Esophagus squamous epithelium (tissue), 5 donors: ENCODE results near the gene ASCL2. TPM values are rescaled to one million over a fixed set of nuclear protein-coding genes. Genes with fewer than 3 reads are reported as not detected.

ENCODE experiments used
- DNase-seq: peaks from one replicate; lab custom pipeline; 2025; lab: John Stamatoyannopoulos, UW
- H3K27ac ChIP-seq, 4 donors: fragments of 200-600 bp; sonication (generic); one replicate each; pipeline ENCODE4 v1.5.1; 2016 to 2019; ENCODE audit warnings: mild to moderate bottlenecking in 1 of 4
- H3K27me3 ChIP-seq, 4 donors: fragments of 200-600 bp; sonication (generic); 1 replicate in 3 of 4; 2 replicates in 1 of 4; pipeline versions ENCODE4 v1.5.1 to v1.6.0; 2017 to 2021; ENCODE audit warnings: antibody characterized with exemption in 1 of 4
- H3K36me3 ChIP-seq, 3 donors: fragments of 200-600 bp; sonication (generic); one replicate each; pipeline ENCODE4 v1.5.1; 2016 to 2019
- H3K4me1 ChIP-seq, 3 donors: fragments of 200-600 bp; sonication (generic); one replicate each; pipeline ENCODE4 v1.5.1; 2017 to 2019
- H3K4me3 ChIP-seq, 4 donors: fragments of 200-600 bp; sonication (generic); 1 replicate in 3 of 4; 2 replicates in 1 of 4; pipeline ENCODE4 v1.5.1; 2016 to 2019; ENCODE audit warnings: mild to moderate bottlenecking in 2 of 4, moderate library complexity in 1 of 4
- H3K9me3 ChIP-seq, 3 donors: fragments of 200-600 bp; sonication (generic); one replicate each; pipeline ENCODE4 v1.5.1; 2016 to 2019
- CTCF ChIP-seq, 6 experiments: fragments of 450-650 bp in 4 of 6; fragments of 200-600 bp in 2 of 6; sonication (generic) in 2 of 6; IDR thresholded peaks; one replicate each; pipeline ENCODE4 v1.5.1; 2016 to 2019; ENCODE audit warnings: antibody characterized with exemption in 6 of 6, mild to moderate bottlenecking in 4 of 6, moderate library complexity in 4 of 6
- POLR2A ChIP-seq, 4 donors: fragments of 450-650 bp; IDR thresholded peaks; one replicate each; pipeline ENCODE4 v1.6.1; 2017; ENCODE audit warnings: antibody characterized with exemption in 4 of 4, mild to moderate bottlenecking in 4 of 4, moderate library complexity in 3 of 4
- WGBS, 2 donors: methylation state at CpG; one replicate each; pipeline ENCODE4 v1.1.5; 2018; 5-methylcytosine and 5-hydroxymethylcytosine counted together
- intact Hi-C: fragments of 100-400 bp; cut with DNase I; formaldehyde crosslinking; loops from one replicate; pipeline ENCODE4 v1.15.0; 2022
- total RNA-seq, 4 donors: library from RNA; depleted of rRNA; stranded (reverse); fragments of >200 nt; gene quantifications; one replicate each; pipeline ENCODE4 v1.1.0, GENCODE V29; 2016
- donor health status: DM: yes; HTN: yes; CAD: no.

The ASCL2 gene
- total RNA-seq, 4 donors from 2014 or later: 0.67 to 5.1 (median 2.3) TPM

GRCh38 chr11:2265396-2265795 lies 5.0 kb downstream of the ASCL2 start:
- peaks cover 0 to 73% (median 1%) of the 10 kb centered on the region in 4 donors for H3K27me3 ChIP-seq
- intact Hi-C loops: loop anchor here (5.0 kb wide), 1 partner anchor 63 kb away; no protein-coding TSS in a partner anchor

GRCh38 chr11:2264366-2265053 lies 5.9 kb downstream of the ASCL2 start:
- Histone ChIP-seq H3K36me3 (no peaks in the 10 kb centered on the region), H3K9me3 (no peaks in the 10 kb centered on the region), H3K4me3 (no peak overlapping the region), H3K27ac (no peak overlapping the region), H3K4me1 (peaks cover 12 to 35% (median 14%) of the 10 kb centered on the region in 3 donors), H3K27me3 (peaks cover 0 to 73% (median 0%) of the 10 kb centered on the region in 4 donors)
- no peak for DNase-seq
- WGBS, 2 donors: 85 to 93% methylated on average over 16 to 22 of the region's 22 CpGs
- intact Hi-C loops: loop anchor here (5.0 kb wide), 1 partner anchor 62 kb away; no protein-coding TSS in a partner anchor
- no peak for TF ChIP-seq CTCF (IDR thresholded peaks at IDR 0.05)
- TF ChIP-seq POLR2A (IDR thresholded peaks at IDR 0.05): no peak

More at GRCh38 chr11:2265396-2265795, 5.0 kb downstream of the ASCL2 start:
- DNase-seq: no peak
- Histone ChIP-seq H3K27ac (peak overlapping the region in 2 of 4 donors; percentile 17 to 50), H3K9me3 (no peaks in the 10 kb centered on the region), H3K4me1 (peaks cover 16 to 44% (median 23%) of the 10 kb centered on the region in 3 donors), H3K4me3 (peak overlapping the region in 1 of 4 donors; percentile 12), H3K36me3 (no peaks in the 10 kb centered on the region)
- 8 to 17% methylated on average over 2 of the region's 2 CpGs for WGBS, 2 donors
- peak in 1 of 6 experiments; percentile 8 for TF ChIP-seq CTCF (IDR thresholded peaks at IDR 0.05)
- no peak for TF ChIP-seq POLR2A (IDR thresholded peaks at IDR 0.05)

GRCh38 chr11:2263724-2264360 lies 6.5 kb downstream of the ASCL2 start:
- Histone ChIP-seq H3K27me3 (peaks cover 0 to 71% (median 0%) of the 10 kb centered on the region in 4 donors), H3K27ac (no peak overlapping the region), H3K36me3 (no peaks in the 10 kb centered on the region), H3K9me3 (no peaks in the 10 kb centered on the region), H3K4me1 (peaks cover 8 to 28% (median 12%) of the 10 kb centered on the region in 3 donors), H3K4me3 (no peak overlapping the region)
- intact Hi-C loops: no loop called here
- TF ChIP-seq CTCF (IDR thresholded peaks at IDR 0.05) (no peak), POLR2A (IDR thresholded peaks at IDR 0.05) (no peak)
- no peak for DNase-seq
- WGBS, 2 donors: 96 to 100% methylated on average over 3 to 4 of the region's 13 CpGs

DNA sequence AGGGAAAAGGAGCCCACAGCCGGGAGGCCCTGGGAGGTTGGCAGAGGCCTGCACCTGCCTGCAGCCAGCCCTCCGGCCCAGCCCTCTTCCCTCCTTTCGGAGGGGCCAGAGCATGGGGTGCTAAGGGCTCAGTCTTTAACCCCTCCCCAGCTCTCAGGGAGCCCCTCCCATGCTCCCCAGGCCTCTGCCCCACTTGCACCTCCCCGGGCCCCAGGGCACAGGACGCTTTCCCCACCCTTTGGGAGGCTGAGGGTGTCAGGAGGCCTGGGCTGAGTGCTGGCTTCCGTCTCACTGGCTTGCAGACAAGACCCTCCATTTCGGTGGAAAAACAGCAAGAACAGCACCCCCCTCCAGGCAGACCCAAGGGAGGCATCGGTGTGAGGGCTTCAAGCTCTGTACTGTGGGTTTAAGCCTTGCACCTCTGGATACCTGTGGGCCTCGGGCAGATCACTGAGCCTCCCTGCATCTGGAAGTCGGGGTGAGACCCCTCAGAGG lies 7.3 kb downstream of the ASCL2 start:
- no peaks in the 10 kb centered on the region for H3K9me3 ChIP-seq
- peaks cover under 1 to 21% (median 8%) of the 10 kb centered on the region in 3 donors for H3K4me1 ChIP-seq
- no peak for DNase-seq
- 50% methylated on average over 1 of the region's 10 CpGs; no CpG with 5 or more reads in 1 of the 2 donors for WGBS, 2 donors
- no peaks in the 10 kb centered on the region for H3K36me3 ChIP-seq
- H3K4me3 ChIP-seq: no peak overlapping the region
- TF ChIP-seq CTCF (IDR thresholded peaks at IDR 0.05) (no peak), POLR2A (IDR thresholded peaks at IDR 0.05) (no peak)
- H3K27ac ChIP-seq: no peak overlapping the region
- peaks cover 0 to 64% (median 0%) of the 10 kb centered on the region in 4 donors for H3K27me3 ChIP-seq
- intact Hi-C loops: no loop called here
